ENCODE measurements around the gene IRF6. TPM values are rescaled to one million over a fixed set of nuclear protein-coding genes. Genes with fewer than 3 reads are reported as not detected.

The IRF6 gene
- polyA plus RNA-seq, 1 of the 3 experiments (the other 2 are of a cell fraction) = 0.94 TPM

DNA sequence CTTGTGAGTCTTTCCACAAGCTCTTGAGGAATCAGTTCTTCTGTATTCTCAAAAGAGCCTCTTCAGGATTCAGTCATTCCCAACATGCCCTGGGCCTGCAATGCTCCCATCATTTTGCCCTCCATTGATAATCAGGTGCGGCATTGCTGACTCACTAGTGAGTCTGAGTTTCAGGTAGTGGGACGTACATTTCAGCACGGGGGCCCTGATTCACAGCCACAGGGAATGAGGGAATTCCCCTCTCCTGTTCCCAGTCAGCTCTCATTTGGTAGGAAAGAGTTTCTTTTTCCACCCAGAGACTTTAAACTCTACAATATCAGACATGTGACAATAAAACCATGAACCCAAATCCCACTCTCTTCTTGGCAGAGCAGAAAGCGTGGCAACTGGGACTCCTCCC is 3.7 kb upstream of the IRF6 start:
- Histone ChIP-seq H3K9ac (no peak overlapping the region), H3K4me2 (no peak overlapping the region), H3K36me3 (replicated peaks in 1 of 2; ENCODE audit: control insufficient read depth in 1 of 2, insufficient read depth in 2 of 2, low read length in 1 of 2) (no peaks in the 10 kb centered on the region), H3K4me1 (ENCODE audit: control insufficient read depth in 1 of 2, insufficient read depth in 2 of 2, low read depth in 1 of 2, low read length in 1 of 2) (peaks cover 12 to 23% of the 10 kb centered on the region in 2 experiments), H4K20me1 (ENCODE audit: insufficient read depth) (no peaks in the 10 kb centered on the region), H3K9me3 (no peaks in the 10 kb centered on the region), H2AFZ (ENCODE audit: low read depth) (no peak overlapping the region), H3K4me3 (ENCODE audit: low read depth in 2 of 2, low read length in 1 of 2) (no peak overlapping the region), H3K27ac (ENCODE audit: low read depth in 2 of 2, low read length in 1 of 2) (no peak overlapping the region), H3K9me2 (no peaks in the 10 kb centered on the region), H3K27me3 (ENCODE audit: insufficient read depth) (no peaks in the 10 kb centered on the region), H3K79me2 (ENCODE audit: insufficient read depth) (no peaks in the 10 kb centered on the region), H3F3A (replicated peaks; ENCODE audit: insufficient read depth) (peaks cover 10% of the 10 kb centered on the region)
- 75% methylated on average over 4 of the region's 4 CpGs for WGBS (ENCODE audit: low lambda C conversion rate)
- POLR2A ChIA-PET = no interaction called here
- no peak for TF ChIP-seq TCF12 (IDR thresholded peaks at IDR 0.05)
- no peak for TF ChIP-seq EZH2phosphoT487 (IDR thresholded peaks at IDR 0.05; ENCODE audit: borderline replicate concordance, low read depth)
- no peak for TF ChIP-seq TEAD4 (IDR thresholded peaks at IDR 0.05; ENCODE audit: borderline replicate concordance, insufficient read depth)
- no peak for TF ChIP-seq FOSL2 (IDR thresholded peaks at IDR 0.05; ENCODE audit: borderline replicate concordance, low read depth)
- TF ChIP-seq, protein P1, sequence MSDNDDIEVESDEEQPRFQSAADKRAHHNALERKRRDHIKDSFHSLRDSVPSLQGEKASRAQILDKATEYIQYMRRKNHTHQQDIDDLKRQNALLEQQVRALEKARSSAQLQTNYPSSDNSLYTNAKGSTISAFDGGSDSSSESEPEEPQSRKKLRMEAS (IDR thresholded peaks at IDR 0.05; ENCODE audit: low read depth) = no peak
- no peak for TF ChIP-seq RXRA (IDR thresholded peaks at IDR 0.05; ENCODE audit: borderline replicate concordance, low read depth)
- TF ChIP-seq GABPA (IDR thresholded peaks at IDR 0.05; ENCODE audit: low read depth) = no peak
- TF ChIP-seq, protein P2, sequence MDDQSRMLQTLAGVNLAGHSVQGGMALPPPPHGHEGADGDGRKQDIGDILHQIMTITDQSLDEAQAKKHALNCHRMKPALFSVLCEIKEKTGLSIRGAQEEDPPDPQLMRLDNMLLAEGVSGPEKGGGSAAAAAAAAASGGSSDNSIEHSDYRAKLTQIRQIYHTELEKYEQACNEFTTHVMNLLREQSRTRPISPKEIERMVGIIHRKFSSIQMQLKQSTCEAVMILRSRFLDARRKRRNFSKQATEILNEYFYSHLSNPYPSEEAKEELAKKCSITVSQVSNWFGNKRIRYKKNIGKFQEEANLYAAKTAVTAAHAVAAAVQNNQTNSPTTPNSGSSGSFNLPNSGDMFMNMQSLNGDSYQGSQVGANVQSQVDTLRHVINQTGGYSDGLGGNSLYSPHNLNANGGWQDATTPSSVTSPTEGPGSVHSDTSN (IDR thresholded peaks at IDR 0.05) = no peak
- TF ChIP-seq NRF1 (IDR thresholded peaks at IDR 0.05; ENCODE audit: low read depth, low read length) = no peak
- no peak for TF ChIP-seq MXI1 (IDR thresholded peaks at IDR 0.05; ENCODE audit: low read depth, low read length)
- TF ChIP-seq EP300 (IDR thresholded peaks at IDR 0.05; ENCODE audit: borderline replicate concordance in 1 of 2, low read depth in 1 of 2, low read length in 1 of 2) = no peak
- TF ChIP-seq, protein P3, sequence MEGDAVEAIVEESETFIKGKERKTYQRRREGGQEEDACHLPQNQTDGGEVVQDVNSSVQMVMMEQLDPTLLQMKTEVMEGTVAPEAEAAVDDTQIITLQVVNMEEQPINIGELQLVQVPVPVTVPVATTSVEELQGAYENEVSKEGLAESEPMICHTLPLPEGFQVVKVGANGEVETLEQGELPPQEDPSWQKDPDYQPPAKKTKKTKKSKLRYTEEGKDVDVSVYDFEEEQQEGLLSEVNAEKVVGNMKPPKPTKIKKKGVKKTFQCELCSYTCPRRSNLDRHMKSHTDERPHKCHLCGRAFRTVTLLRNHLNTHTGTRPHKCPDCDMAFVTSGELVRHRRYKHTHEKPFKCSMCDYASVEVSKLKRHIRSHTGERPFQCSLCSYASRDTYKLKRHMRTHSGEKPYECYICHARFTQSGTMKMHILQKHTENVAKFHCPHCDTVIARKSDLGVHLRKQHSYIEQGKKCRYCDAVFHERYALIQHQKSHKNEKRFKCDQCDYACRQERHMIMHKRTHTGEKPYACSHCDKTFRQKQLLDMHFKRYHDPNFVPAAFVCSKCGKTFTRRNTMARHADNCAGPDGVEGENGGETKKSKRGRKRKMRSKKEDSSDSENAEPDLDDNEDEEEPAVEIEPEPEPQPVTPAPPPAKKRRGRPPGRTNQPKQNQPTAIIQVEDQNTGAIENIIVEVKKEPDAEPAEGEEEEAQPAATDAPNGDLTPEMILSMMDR (IDR thresholded peaks at IDR 0.05) = no peak
- CTCF ChIA-PET = interaction anchor here (1.0 to 7.5 kb wide), 3 partner anchors 9 to 18 kb away, joined by 3 to 78 read pairs (median 14); partner anchors contain the start of gene UTP25
- no peak for DNase-seq

DNA sequence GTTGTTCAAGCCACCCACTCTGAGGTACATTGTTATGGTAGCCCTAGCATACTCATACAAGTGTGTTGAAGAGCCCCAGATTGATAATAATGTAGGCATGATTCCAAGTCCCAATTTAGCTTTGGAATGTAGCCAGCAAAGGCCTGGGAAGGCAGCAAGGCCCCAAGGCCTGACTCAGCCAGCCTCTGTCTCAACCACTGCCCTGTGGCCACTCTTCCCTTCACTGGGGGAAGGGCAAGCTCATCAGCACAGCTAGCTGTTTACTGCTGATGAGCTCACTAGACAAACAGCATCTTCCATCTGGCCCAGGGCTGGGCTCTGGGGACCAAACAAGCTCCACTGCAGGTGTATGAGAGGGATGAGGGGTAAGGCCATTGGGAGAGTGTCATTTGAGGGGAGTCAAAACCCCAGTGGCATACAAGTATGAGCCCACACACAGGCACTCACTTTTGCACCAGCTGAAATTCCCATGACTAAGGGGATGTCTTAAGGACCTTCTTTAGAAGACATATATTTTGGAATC is 2.2 kb upstream of the IRF6 start:
- H3K27me3 ChIP-seq (ENCODE audit: insufficient read depth) = no peaks in the 10 kb centered on the region
- no peak overlapping the region for H3K4me3 ChIP-seq (ENCODE audit: low read depth in 2 of 2, low read length in 1 of 2)
- CTCF ChIA-PET = interaction anchor here (1.0 to 7.5 kb wide), 5 partner anchors 8 to 25 kb away, joined by 3 to 78 read pairs (median 4); partner anchors contain the start of gene UTP25
- no peaks in the 10 kb centered on the region for H3K36me3 ChIP-seq (replicated peaks in 1 of 2; ENCODE audit: control insufficient read depth in 1 of 2, insufficient read depth in 2 of 2, low read length in 1 of 2)
- H3F3A ChIP-seq (replicated peaks; ENCODE audit: insufficient read depth) = peaks cover 10% of the 10 kb centered on the region
- H3K9me3 ChIP-seq = no peaks in the 10 kb centered on the region
- no peaks in the 10 kb centered on the region for H3K9me2 ChIP-seq
- 0 out of 2 replicates have a peak overlapping the region, but pooled peaks have one; percentile 8 for H3K4me2 ChIP-seq
- no peak overlapping the region for H2AFZ ChIP-seq (ENCODE audit: low read depth)
- H3K4me1 ChIP-seq (ENCODE audit: control insufficient read depth in 1 of 2, insufficient read depth in 2 of 2, low read depth in 1 of 2, low read length in 1 of 2) = peaks cover 12 to 23% of the 10 kb centered on the region in 2 experiments
- H4K20me1 ChIP-seq (ENCODE audit: insufficient read depth) = no peaks in the 10 kb centered on the region
- DNase-seq = peak; percentile 82
- no peak overlapping the region for H3K9ac ChIP-seq
- no peaks in the 10 kb centered on the region for H3K79me2 ChIP-seq (ENCODE audit: insufficient read depth)
- POLR2A ChIA-PET = interaction anchor here (1.3 to 1.4 kb wide), 2 partner anchors 20 to 24 kb away, joined by 5 to 6 read pairs; partner anchors contain the start of genes C1orf74 and UTP25
- peak overlapping the region; percentile 84 to 90 for H3K27ac ChIP-seq (ENCODE audit: low read depth in 2 of 2, low read length in 1 of 2)
- TF ChIP-seq FOXJ3 (CRISPR knock-in tag; IDR thresholded peaks at IDR 0.05) (no peak), EZH2phosphoT487 (IDR thresholded peaks at IDR 0.05; ENCODE audit: borderline replicate concordance, low read depth) (no peak), GABPA (IDR thresholded peaks at IDR 0.05; ENCODE audit: low read depth) (no peak), RAD21 (IDR thresholded peaks at IDR 0.05; ENCODE audit: low read length) (peak; percentile 27; the same call in 1 of the 2 replicates), RXRA (IDR thresholded peaks at IDR 0.05; ENCODE audit: borderline replicate concordance, low read depth) (peak; percentile 82; the same call in 1 of the 2 replicates), TAF1 (IDR thresholded peaks at IDR 0.05; ENCODE audit: borderline replicate concordance, low read depth, low read length) (peak; percentile 39; the same call in 1 of the 2 replicates), CHD2 (IDR thresholded peaks at IDR 0.05; ENCODE audit: low read length, partially characterized antibody) (peak; percentile 94), POLR2AphosphoS5 (IDR thresholded peaks at IDR 0.05; ENCODE audit: low read depth, low read length) (peak; percentile 66; the same call in 1 of the 2 replicates), RFX5 (IDR thresholded peaks at IDR 0.05; ENCODE audit: low read length) (no peak), SMC3 (IDR thresholded peaks at IDR 0.05; ENCODE audit: low read depth, low read length) (no peak), NFIC (IDR thresholded peaks at IDR 0.05; ENCODE audit: borderline replicate concordance) (peak; percentile 99), FOSL2 (IDR thresholded peaks at IDR 0.05; ENCODE audit: borderline replicate concordance, low read depth) (peak; percentile 88), TCF12 (IDR thresholded peaks at IDR 0.05) (peak; percentile 92), MXI1 (IDR thresholded peaks at IDR 0.05; ENCODE audit: low read depth, low read length) (peak; percentile 28; the same call in 1 of the 2 replicates), EP300 (IDR thresholded peaks at IDR 0.05; ENCODE audit: borderline replicate concordance in 1 of 2, low read depth in 1 of 2, low read length in 1 of 2) (peak; percentile 69 to 86; a peak in 2 of 4 replicates), FOXM1 (IDR thresholded peaks at IDR 0.05; ENCODE audit: low read depth) (no peak)
- TF ChIP-seq, protein P4, sequence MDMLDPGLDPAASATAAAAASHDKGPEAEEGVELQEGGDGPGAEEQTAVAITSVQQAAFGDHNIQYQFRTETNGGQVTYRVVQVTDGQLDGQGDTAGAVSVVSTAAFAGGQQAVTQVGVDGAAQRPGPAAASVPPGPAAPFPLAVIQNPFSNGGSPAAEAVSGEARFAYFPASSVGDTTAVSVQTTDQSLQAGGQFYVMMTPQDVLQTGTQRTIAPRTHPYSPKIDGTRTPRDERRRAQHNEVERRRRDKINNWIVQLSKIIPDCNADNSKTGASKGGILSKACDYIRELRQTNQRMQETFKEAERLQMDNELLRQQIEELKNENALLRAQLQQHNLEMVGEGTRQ (IDR thresholded peaks at IDR 0.05; ENCODE audit: borderline replicate concordance, low read depth, low read length) = no peak
- TF ChIP-seq, protein P1 (IDR thresholded peaks at IDR 0.05; ENCODE audit: low read depth) = peak; percentile 63
